Frontal cortex (tissue), 4 donors: ENCODE measurements around the gene MTFR2. TPM values are rescaled to one million over a fixed set of nuclear protein-coding genes. Genes with fewer than 3 reads are reported as not detected.

Source experiments
- DNase-seq, 2 donors: peaks; one replicate each; pipeline ENCODE4 v3.0.0; 2012; ENCODE audit warnings: low spot score in 2 of 2
- FAIRE-seq: peaks from 2 replicates; lab custom pipeline; 2012; peaks lifted over from hg19 to GRCh38; lab: Jason Lieb, UNC
- total RNA-seq: library from RNA; depleted of rRNA; stranded (reverse); fragments of >200 nt; gene quantifications from one replicate; pipeline ENCODE4 v1.2.3, GENCODE V29; 2014
- donor health status: control.
- donor health status: control.
- donor health status: control.

MTFR2 gene
- total RNA-seq: 0.41 TPM

DNA sequence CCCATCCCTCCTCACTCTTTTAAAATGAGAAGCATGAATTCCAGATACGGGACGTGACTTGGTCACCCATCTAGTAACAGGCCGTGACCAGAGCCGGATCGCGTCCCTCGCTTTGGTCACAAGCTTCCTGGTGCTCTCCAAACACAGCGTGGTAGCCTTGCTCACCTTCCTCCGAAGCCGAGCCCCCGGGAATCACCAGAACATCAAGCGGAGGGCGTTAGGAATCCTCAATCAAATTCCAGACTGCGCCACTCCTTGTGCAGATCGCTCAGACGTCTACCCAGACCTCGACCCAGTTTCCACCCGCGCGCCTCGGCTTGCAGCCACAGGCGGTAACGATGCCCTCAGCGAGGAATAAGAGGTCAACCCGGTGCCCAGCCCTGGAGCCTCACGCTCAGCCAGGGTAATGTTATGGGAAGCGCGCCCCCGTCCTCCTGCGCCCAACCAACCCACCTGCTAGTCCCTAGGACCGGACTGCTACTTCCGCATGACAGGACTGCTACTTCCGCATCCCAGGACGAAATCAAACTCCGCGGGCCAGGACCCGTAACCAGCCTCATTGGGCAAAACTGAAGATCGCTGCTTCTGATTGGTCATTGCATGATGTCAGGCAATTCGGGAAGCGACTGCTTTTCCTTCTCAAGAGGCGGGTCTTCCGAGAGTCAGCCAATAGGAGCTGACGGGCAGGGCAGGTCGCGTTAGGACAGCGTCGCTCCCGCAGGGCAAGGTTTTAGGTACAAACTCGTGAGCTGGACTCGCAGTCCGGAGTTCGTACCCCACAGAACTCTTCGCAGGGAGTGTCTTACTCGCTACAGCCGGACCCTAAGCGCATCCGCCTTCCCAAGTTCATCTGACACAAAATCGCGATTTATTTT lies at the start of gene MTFR2:
MTFR2 (minus strand) TSS at position 501 of the 875 bp plus-strand sequence. CDS start 1,212 bp downstream, outside the sequence.
- DNase-seq: peak; percentile 68 to 93
- FAIRE-seq: peak; percentile 95

DNA sequence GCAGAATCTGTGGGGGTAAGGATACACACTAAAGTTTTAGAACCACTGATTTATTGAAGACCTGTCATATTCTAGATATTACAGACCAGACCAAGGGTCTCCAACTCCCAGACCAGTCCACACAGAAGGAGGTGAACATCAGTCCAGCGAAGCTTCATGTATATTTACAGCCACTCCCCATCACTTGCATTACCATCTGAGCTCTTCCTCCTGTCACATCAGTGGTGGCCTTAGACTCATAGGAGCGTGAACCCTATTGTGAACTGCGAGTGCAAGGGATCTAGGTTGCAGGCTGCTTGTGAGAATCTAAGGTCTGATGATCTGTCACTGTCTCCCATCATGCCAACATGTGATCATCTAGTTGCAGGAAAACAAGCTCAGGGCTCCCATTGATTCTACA lies 44.5 kb upstream of the MTFR2 start:
- no peak for FAIRE-seq
- no peak for DNase-seq

DNA sequence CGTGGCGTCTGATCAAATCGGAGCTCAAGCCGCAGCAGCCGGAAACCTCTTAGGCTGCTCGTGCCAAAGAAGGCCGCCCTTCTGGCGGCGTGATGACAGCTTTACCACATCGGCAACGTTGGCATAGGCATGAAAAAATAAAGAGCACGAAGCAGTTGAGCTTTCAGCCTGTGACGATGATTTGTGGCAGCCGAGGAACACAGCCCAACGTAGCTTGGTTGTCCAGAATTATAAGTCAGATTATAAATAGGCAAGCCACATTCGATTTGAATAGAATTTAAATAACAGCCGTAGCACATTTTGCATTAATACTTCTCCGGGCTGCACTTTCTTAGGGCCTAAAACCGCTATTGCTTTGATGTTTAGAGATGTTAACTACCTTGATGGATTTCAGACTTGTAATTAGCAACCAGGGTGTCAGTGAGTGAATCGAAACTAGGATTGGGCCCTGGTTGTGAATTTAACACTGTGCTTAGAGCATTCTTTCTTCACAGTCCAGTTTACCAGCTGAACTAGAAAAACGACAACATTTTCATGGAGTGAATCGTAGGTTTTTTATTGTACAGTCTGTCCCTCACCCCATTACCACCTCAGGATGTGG lies 40.4 kb upstream of the MTFR2 start:
- FAIRE-seq: no peak
- peak; percentile 14 to 23 for DNase-seq

DNA sequence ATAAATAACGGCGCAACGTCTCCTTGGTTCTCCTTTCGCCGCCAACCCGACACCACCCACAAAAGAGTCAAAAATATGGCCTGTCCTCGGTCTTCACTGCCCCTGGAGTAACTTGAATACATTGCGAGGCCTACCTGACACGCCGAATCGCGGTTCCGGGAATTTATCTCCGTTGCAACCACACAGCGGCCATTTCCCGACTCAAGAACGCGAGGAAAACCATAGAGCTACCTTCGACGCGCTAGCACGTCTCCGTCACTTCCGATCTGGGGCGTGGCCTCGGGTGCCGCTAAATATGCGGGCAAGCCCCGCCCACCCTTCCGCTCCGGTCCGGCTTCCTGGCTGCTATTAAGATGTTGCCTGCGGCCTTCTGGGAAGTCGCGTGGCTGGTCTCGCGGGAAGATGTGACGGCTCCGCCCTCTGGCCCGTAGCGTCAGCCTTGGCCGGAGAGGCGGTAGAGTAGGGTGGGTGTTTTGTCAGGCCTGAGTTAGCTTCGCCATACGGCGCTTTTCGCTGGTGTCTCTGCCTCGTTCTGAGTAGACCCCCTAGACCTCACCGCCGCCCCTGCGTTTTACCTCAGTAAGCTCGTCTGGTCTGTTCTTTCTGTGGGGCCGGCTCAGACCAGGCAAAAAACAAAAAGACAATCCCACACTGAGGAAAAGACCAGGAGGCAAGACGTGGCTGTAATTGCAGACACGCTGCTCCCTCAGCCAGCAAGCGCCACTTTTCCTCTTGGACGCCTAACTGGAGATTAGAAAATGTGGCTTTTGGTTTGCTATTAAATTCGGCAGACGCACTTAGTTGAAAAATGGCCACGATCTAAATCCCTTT lies 39.7 kb upstream of the MTFR2 start, which contains the start of gene BCLAF1:
BCLAF1 (minus strand) TSS at position 268 of the 831 bp plus-strand sequence. CDS start 9,980 bp downstream, outside the sequence.
- peak; percentile 85 to 87 for DNase-seq
- FAIRE-seq: peak; percentile 70

DNA sequence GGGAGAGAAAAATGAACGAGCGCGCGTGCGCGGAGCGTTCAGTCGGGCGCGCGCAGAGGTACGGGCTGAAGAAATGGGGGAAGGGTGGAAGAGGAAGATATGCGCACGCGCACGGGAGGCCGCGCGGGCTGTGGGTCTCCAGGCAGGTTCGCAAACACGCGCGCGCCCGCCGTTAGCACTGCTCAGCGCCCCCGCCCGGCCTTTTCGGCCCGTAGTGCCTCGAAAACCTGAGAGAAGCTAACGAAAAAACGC lies 39.1 kb upstream of the MTFR2 start:
- DNase-seq (peak; percentile 42 to 58), FAIRE-seq (no peak)

DNA sequence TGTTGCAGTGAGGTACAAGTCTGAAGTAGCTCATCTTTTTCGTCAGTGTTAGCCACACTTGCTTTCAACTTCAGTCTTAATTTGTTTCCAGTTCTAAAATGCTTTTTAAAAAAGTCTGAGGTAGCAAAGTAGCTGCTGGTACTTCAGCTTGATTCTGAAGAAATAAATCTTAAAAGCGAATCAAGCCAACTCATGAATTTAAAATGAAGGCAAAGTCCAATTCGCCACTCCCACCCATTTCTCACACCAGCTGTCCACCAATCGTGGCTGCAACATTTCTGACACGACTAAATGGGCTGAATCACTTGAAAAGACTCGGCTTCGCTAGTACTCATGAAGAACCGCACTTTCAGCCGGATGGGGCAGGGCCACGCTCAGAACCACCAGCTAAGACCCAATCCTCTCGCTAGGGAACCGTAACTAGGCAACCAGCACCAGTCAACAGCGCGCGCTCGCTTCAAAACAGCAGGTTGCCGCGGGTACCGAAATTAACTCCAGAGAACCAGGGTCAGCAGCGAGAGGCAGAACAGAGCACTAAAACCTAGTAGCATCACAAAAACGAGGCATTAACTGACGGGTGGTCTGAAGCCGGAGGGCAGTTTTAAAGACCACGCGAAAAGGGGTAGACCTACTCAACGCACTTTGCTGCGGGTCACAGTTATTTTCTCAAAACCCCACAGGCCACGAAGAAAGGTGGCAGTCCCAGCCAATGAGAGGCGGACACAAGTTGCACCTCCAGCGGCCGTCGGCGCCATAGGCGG lies 38.6 kb upstream of the MTFR2 start:
- no peak for FAIRE-seq
- peak; percentile 17 to 63 for DNase-seq

DNA sequence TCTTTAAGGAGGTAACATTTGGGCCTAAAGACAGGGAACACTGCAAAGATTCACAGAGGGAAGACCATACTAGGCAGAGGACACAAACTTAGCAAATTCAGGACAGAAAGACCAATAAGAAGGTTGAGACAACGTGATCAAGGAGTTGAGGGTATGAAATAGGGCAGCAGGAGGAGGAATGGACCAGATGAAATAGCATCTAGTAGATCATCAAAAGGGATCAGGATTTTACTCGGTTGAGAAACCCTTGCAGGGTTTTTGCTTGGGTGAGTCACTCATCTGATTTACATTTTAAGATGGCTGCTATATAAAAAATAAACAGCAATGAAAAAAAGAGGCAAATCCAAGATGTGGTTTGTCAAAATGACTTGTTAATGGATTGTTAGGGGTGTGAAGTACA lies 34.8 kb upstream of the MTFR2 start:
- FAIRE-seq: no peak

DNA sequence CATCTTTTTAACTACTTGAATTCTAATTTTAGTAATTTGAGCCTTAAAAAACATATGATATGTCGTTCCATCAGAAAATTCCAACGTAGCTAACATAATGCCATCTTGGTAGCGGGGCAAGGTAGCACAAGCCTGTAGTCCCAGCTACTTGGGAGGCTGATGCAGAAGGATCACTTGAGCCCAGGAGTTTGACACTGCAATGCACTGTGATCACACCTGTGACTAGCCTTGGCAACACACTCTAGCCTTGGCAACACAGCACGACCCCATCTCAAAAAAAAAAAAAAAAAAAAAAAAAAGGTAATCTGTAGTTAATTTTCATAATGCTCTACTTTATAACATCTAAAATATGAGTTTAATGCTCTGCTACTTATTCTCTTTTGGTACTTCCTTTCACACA lies 32.8 kb upstream of the MTFR2 start:
- no peak for FAIRE-seq
- no peak for DNase-seq

More for the DNA sequence above, 34.8 kb upstream of the MTFR2 start:
- no peak for DNase-seq

DNA sequence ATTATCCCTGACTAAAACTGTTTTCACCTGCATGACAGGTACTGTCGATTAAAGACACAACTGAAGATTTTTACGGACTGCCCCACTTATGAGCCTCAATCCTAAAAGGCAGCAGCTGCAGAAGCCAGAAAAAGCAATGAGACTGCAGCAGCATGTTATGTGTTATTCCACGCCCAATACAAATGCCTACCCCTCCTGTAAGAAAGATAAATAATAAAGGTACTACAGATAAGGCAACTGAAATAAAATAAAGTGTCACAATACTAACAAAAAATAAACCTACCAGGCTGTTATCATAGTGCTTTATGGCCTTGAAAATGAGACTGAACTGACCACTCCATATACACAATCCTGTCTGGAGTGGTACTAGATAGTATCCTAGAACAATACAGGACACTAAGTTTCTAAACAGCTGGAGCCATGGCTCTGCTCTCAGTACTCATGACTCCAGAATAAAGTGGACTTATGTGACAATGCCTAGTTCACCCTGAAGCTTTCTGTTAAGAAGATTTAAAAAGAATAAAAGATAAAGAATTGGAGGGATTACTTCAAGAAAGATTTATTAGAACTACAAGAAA lies 30.0 kb upstream of the MTFR2 start:
- DNase-seq (no peak), FAIRE-seq (no peak)

DNA sequence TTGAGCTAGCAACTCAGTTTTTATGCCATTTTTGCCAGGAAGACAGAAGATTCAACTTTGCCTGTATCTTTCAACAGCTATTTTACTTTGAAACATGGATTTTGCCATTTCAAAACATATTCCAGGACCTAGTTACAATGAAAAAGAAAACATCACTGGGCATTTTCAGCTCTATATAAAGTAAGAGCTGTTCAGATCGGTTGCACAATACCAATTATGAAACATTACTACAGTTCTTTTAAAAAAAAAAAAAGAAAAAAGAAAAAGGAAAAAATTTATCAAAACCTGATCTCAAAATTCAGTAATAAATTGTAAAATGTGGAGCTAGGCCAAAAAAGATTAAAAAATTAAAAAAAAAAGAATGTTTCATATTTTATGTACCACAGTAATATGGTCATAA lies 24.0 kb upstream of the MTFR2 start:
- no peak for DNase-seq
- FAIRE-seq: no peak

DNA sequence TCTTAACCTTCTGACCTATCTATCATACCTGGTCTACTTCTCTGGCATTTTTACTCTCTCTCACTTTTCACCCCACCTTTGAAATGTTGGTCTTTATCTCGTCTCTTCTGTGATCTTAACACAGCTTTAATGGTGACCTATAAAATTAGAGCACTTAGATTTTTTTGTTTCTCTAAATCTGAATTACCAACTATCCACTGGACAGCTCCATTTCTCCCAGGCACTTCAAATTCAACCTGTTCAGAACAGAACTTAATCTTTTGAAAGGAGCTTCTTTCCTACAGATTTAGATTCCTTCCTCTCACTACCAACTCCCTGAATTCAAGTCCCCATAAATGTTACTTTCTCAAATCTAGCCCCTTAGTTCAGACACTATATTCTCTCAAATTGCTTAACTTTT lies 15.0 kb upstream of the MTFR2 start:
- no peak for DNase-seq
- FAIRE-seq: no peak

DNA sequence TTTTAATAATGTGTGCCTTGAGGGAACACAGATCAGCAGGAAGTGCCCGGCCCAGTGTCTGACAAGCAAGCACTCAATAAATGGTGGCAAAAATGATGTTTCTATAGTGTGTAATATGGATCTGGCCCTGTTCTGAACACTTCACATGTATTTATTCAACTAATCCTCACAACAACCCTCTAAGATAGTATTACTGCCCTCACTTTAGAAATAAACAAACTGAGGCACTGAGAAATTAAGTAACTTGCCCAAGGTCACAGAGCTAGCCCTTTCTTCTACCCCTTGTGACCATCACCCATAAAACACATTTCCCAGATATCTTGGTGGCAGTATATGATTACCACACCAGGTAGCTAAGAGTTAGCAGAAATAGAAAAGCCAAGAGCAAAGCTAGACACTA lies 12.8 kb upstream of the MTFR2 start:
- no peak for FAIRE-seq

DNA sequence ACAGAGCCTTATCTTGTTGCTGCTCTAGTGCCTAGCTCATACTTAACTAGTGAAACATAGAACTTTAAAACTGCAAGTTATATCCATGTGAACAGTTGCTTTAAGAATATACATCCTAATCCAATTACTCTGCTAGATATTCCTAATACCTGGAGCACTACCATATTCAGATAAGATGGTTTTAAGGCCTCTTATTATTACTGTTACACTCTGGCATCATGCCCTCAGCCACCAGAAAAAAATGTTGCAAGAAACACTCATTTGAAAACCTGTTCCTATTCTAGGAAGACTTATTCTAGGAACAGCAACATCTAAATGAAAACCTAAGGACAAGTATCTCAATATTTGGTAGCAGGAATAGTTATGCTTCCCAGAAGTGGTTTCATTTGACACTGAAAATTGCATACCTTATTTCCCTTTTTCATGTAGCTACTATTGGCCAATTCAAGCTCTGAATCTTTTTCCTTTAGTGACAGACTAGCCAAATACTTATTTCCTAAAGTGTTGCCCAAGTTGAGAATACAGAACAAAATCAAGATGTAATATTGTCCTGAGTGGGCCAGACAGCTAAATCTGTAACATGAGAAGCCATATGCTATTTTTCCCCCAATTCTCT lies 4.8 kb upstream of the MTFR2 start:
- DNase-seq: no peak
- no peak for FAIRE-seq

More for the DNA sequence above, 12.8 kb upstream of the MTFR2 start:
- DNase-seq: no peak

DNA sequence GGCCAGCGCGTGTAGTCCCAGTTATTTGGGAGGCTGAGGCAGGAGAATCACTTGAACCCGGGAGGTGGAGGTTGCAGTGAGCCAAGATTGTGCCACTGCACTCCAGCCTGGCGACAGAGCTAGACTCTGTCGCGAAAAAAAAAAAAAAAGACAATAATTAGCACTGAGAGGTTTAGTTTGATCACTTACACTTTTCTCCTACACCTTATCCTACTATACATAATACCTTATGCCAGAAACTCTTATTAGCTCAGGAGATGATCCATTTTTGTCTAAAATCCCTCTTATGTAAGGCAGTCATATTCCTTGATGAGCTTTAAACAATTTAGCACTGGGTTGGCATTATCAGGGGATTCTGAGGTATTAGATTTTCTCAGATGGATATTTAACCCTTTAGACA lies 3.6 kb upstream of the MTFR2 start:
- FAIRE-seq (no peak), DNase-seq (no peak)

DNA sequence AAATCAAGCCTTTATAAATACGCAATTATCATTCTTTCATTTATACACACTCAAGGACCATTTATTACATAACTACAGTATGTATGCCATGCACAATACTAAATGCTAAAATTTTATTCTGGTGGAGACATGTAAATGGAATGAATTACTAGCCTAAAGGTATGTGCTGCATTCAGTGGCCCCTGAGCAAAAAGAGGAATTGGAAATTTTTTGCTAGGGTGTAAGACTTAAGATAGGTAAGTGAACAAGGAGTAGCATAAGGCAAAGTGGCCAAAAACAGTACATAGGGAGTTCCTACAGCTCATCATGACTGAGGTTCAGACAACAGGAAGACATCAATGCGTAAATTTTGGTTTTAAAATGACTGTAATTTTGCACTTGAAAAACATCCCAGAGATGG lies 2.3 kb upstream of the MTFR2 start:
- no peak for FAIRE-seq
- no peak for DNase-seq

DNA sequence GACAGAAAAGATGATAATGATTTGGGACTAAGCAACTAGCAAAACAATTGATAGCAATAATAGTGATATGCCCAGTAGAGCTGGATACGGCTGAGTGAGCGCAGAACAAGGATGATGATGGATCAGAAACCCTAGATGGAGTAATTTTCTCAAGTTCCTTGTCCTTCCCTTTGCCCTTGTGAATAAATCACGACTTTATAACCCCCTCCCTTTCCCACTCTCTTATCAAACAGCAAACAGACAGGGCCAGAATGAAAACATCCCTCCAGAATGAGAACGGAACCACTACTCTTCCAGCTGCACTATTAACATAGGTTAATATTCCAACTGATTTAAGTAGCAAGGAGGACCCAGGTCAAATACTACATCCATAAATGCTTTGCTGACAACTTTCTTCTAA lies 1.3 kb upstream of the MTFR2 start:
- FAIRE-seq (no peak), DNase-seq (no peak)

DNA sequence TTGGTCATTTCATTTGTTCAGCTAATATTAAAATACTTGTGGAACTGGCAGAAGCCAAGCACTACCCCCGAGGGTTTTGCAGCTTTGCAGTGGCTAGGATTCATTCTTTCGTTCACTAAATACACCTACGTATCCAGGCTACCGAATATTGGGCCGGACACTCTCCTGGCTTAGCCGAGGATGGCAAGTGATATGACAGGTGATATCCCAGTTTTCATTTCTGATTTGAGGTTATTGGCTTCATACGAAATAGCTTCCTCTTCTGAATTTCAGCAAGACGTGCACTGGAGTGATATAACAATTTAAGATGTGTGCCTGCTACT lies 536 bp upstream of the MTFR2 start:
- DNase-seq (no peak), FAIRE-seq (no peak)

DNA sequence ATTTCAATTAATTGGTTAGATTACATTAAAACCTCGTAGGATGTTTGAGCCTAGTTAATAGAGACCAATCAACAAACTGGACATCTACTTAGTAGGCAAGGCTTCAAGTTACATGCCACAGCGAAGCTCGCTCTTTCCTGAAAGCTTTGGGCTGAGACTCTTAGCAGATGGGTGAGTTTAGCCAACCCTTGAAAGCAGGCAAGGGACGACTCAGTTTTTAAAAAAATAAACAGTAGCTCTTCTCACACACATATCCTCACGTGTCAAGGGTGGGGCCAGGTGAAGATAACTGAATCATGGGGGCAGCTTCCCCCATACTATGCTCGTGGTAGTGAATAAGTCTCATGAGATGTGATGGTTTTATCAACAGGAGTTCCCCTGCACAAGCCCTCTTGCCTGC lies 775 bp downstream of the MTFR2 start:
- no peak for DNase-seq
- no peak for FAIRE-seq

DNA sequence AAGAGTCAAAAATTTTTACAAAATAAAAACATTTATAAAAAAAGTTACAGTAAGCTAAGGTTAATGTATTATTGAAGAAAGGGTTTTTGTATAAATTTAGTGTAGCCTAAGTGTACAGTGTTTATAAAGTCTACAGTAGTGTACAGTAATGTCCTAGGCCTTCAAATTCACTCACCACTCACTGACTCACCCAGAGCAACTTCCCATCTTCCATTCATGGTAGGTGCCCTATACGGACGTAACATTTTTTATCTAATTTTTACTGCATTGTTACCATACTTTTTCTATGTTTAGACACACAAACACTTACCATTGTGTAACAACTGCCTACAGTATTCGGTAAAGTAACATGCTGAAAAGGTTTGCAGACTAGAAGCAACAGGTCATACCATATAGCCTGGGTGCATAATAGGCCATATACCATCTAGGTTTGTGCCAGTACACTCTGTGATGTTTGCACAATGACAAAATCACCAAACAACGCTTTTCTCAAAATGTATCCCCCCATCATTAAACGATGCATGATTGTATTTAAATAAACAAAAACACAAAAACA lies 6.0 kb downstream of the MTFR2 start:
- FAIRE-seq (no peak), DNase-seq (no peak)
